Stimulated activated CD4-positive, alpha-beta T cell treated with anti-CD3 and anti-CD28 coated beads, TNF-alpha, amount 100 ng/mL, for 1 hour (primary cell): ENCODE results near the gene ZNF236.

ENCODE experiments used
- DNase-seq, 3 donors: peaks; one replicate each; pipeline ENCODE4 v3.0.0-alpha.2; 2020; ENCODE audit warnings: low read depth in 3 of 3, low spot score in 1 of 3

Gene ZNF236

GRCh38 chr18:76821356-76821874 is 942 bp upstream of the ZNF236 start:
- DNase-seq = peak in 1 of 3 donors; percentile 4

GRCh38 chr18:76821875-76822505 is 367 bp upstream of the ZNF236 start:
- DNase-seq = peak; percentile 16 to 54 (median 29)

GRCh38 chr18:76823161-76823538 is 793 bp downstream of the ZNF236 start:
- DNase-seq = no peak

GRCh38 chr18:76823587-76824011 is 1.2 kb downstream of the ZNF236 start:
- no peak for DNase-seq

- no peak for DNase-seq
These were observed 1.9 kb downstream of the ZNF236 start for GRCh38 chr18:76824145-76824676.

GRCh38 chr18:76824754-76825153 is 2.4 kb downstream of the ZNF236 start:
- no peak for DNase-seq

GRCh38 chr18:76827205-76828200 is 5.1 kb downstream of the ZNF236 start:
- no peak for DNase-seq

- no peak for DNase-seq
These were observed 12.0 kb downstream of the ZNF236 start for GRCh38 chr18:76834379-76834778.

GRCh38 chr18:76835380-76835779 is 13.0 kb downstream of the ZNF236 start:
- DNase-seq = no peak

- DNase-seq = no peak
These were observed 14.7 kb downstream of the ZNF236 start for GRCh38 chr18:76837071-76837470.

- DNase-seq = no peak
These were observed 15.8 kb downstream of the ZNF236 start for GRCh38 chr18:76838182-76838581.

GRCh38 chr18:76839086-76839794 is 16.9 kb downstream of the ZNF236 start:
- DNase-seq = no peak

GRCh38 chr18:76842837-76843530 is 20.6 kb downstream of the ZNF236 start:
- DNase-seq = no peak

GRCh38 chr18:76844144-76844543 is 21.8 kb downstream of the ZNF236 start:
- DNase-seq = no peak

- no peak for DNase-seq
These were observed 22.6 kb downstream of the ZNF236 start for GRCh38 chr18:76844742-76845477.

- no peak for DNase-seq
These were observed 23.9 kb downstream of the ZNF236 start for GRCh38 chr18:76846217-76846616.

GRCh38 chr18:76847916-76848315 is 25.6 kb downstream of the ZNF236 start:
- DNase-seq = no peak

- DNase-seq = no peak
These were observed 27.8 kb downstream of the ZNF236 start for GRCh38 chr18:76850112-76850511.

GRCh38 chr18:76855594-76855993 is 33.2 kb downstream of the ZNF236 start:
- no peak for DNase-seq

GRCh38 chr18:76857476-76857875 is 35.1 kb downstream of the ZNF236 start:
- no peak for DNase-seq
